ENCODE data around the gene TESK2. TPM values are rescaled to one million over a fixed set of nuclear protein-coding genes. Genes with fewer than 3 reads are reported as not detected.

The TESK2 gene
- total and polyA plus RNA-seq, 7 donors, result 4.3 to 9.2 (median 7.1) TPM

DNA sequence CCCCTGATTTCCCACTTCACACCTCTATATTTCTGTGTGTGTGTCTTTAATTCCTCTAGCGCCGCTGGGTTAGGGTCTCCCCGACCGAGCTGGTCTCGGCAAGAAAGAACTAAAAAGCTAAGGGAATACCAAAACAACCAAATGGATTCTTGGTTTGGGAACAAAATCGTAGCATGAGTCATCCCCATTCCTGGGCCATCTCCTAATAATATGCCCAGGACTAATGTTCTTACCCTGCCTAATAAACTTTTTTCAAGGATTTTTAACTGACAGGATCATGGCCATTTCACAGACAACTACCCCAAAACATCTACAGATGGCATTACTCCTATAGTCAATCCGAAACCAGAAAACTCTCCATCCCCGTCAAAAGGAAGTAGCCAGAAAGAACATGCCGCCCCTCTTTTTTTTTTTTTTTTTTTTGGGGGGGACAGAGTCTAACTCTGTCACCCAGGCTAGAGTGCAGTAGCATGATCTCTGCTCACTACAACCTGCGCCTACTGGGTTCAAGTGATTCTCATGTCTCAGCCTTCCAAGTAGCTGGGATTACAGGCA lies 168.4 kb downstream of the TESK2 start:
- TF ChIP-seq EP300 (IDR thresholded peaks at IDR 0.05) (no peak), POLR2A (IDR thresholded peaks at IDR 0.05) (no peak), POLR2AphosphoS5 (IDR thresholded peaks at IDR 0.05) (no peak)
- TF ChIP-seq, protein P1, sequence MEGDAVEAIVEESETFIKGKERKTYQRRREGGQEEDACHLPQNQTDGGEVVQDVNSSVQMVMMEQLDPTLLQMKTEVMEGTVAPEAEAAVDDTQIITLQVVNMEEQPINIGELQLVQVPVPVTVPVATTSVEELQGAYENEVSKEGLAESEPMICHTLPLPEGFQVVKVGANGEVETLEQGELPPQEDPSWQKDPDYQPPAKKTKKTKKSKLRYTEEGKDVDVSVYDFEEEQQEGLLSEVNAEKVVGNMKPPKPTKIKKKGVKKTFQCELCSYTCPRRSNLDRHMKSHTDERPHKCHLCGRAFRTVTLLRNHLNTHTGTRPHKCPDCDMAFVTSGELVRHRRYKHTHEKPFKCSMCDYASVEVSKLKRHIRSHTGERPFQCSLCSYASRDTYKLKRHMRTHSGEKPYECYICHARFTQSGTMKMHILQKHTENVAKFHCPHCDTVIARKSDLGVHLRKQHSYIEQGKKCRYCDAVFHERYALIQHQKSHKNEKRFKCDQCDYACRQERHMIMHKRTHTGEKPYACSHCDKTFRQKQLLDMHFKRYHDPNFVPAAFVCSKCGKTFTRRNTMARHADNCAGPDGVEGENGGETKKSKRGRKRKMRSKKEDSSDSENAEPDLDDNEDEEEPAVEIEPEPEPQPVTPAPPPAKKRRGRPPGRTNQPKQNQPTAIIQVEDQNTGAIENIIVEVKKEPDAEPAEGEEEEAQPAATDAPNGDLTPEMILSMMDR (IDR thresholded peaks at IDR 0.05), result no peak
- H3K36me3 ChIP-seq, result no peaks in the 10 kb centered on the region
- no peak overlapping the region for H3K27ac ChIP-seq
- 91 to 94% methylated on average over 10 of the region's 10 CpGs for WGBS, 2 donors
- peaks cover 0 to 16% (median 14%) of the 10 kb centered on the region in 4 donors for H3K4me1 ChIP-seq
- H3K27me3 ChIP-seq, result peaks cover 0 to 6% (median 0%) of the 10 kb centered on the region in 3 donors
- no peak overlapping the region for H3K4me3 ChIP-seq
- intact Hi-C loops (cut with DNase I), result no loop called here
- no peaks in the 10 kb centered on the region for H3K9me3 ChIP-seq
- no peak for DNase-seq

DNA sequence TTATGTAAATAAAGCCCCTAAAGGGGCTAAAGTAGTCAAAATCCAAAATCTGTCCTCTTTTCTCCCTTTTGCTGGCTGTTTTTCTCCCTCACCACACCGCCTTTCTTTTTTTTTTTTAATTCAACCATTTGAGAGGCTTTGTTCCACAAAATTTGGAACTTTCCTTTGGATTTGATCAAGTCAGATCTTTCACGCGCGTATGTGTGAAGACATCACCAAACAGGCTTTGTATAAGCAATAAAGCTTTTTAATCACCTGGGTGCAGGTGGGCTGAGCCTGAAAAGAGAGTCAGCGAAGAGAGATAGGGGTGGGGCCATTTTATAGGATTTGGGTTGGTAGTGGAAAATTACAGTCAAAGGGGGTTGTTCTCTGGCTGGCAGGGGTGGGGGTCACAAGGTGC lies 169.5 kb downstream of the TESK2 start:
- intact Hi-C loops (cut with DNase I), result no loop called here
- TF ChIP-seq, protein P1 (IDR thresholded peaks at IDR 0.05), result no peak
- TF ChIP-seq POLR2AphosphoS5 (IDR thresholded peaks at IDR 0.05) (no peak), POLR2A (IDR thresholded peaks at IDR 0.05) (no peak), EP300 (IDR thresholded peaks at IDR 0.05) (no peak)
- H3K4me1 ChIP-seq, result peaks cover 0 to 5% (median 3%) of the 10 kb centered on the region in 4 donors
- no peaks in the 10 kb centered on the region for H3K27me3 ChIP-seq
- no peak overlapping the region for H3K27ac ChIP-seq
- no peaks in the 10 kb centered on the region for H3K36me3 ChIP-seq
- no peak overlapping the region for H3K4me3 ChIP-seq
- DNase-seq, result no peak
- H3K9me3 ChIP-seq, result no peaks in the 10 kb centered on the region
- WGBS, 2 donors, result 43 to 73% methylated on average over 5 of the region's 5 CpGs

DNA sequence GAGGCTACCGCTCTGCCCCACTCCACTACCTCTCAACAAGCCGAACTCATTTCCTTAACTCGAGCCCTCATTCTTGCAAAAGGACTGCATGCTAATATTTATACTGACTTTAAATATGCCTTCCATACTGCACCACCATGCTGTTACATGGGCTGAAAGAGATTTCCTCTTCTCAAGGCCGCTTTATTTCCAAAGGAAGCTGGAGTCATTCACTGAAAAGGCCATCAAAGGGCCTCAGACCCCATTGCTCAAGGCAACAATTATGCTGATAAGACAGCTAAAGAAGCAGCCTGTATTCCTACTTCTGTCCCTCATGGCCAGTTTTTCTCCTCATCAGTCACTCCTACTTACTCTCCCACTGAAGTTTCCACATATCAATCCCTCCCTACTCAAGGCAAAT lies 171.2 kb downstream of the TESK2 start:
- DNase-seq, result no peak
- intact Hi-C loops (cut with DNase I), result no loop called here
- Histone ChIP-seq H3K27ac (no peak overlapping the region), H3K36me3 (no peaks in the 10 kb centered on the region), H3K27me3 (no peaks in the 10 kb centered on the region), H3K4me3 (no peak overlapping the region), H3K4me1 (no peaks in the 10 kb centered on the region), H3K9me3 (no peaks in the 10 kb centered on the region)
- TF ChIP-seq, protein P1 (IDR thresholded peaks at IDR 0.05), result no peak
- TF ChIP-seq POLR2AphosphoS5 (IDR thresholded peaks at IDR 0.05) (no peak), EP300 (IDR thresholded peaks at IDR 0.05) (no peak), POLR2A (IDR thresholded peaks at IDR 0.05) (no peak)
- WGBS, 2 donors, result 91 to 93% methylated on average over 4 of the region's 4 CpGs

DNA sequence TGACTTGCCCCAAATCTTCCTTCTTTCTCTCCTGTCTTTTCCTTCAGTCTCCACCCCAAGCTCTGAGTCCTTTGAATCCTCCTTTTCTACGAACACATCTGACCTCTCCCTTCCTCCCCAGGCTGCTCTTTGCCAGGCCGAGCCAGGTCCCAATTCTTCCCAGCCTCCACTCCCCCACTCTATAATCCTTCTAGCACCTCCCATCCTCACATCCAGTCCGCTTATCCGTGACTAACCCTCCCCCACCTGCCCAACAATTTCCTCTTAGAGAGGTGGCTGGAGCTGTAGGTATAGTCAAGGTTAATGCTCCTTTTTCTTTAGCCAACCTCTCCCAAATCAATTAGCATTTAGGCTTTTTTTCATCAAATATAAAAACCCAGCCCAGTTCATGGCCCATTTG lies 173.8 kb downstream of the TESK2 start:
- Histone ChIP-seq H3K4me1 (no peaks in the 10 kb centered on the region), H3K27ac (no peak overlapping the region), H3K27me3 (no peaks in the 10 kb centered on the region), H3K4me3 (no peak overlapping the region), H3K9me3 (no peaks in the 10 kb centered on the region), H3K36me3 (no peaks in the 10 kb centered on the region)
- no peak for TF ChIP-seq EP300 (IDR thresholded peaks at IDR 0.05)
- TF ChIP-seq, protein P1 (IDR thresholded peaks at IDR 0.05), result no peak
- no peak for TF ChIP-seq POLR2A (IDR thresholded peaks at IDR 0.05)
- no peak for TF ChIP-seq POLR2AphosphoS5 (IDR thresholded peaks at IDR 0.05)
- 79 to 81% methylated on average over 4 of the region's 4 CpGs for WGBS, 2 donors
- no peak for DNase-seq
- intact Hi-C loops (cut with DNase I), result no loop called here

DNA sequence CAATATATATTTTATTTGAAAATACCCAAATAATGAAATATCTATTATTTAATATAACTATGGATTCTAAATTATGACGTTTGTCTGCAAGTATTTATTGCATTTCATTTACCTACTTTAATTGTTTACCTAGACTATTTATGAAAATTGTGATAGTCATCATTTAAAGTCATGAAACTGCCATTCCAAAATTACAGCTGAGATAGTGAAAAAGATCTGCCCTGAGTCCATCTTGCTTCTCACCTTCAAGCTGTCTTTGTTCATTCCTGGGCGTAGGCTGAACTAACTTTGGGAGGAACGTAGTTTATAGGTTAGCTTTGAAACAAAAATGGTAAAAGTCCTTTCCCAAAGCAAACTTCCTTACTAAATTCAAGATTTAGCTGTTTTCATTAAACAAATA lies 176.7 kb downstream of the TESK2 start:
- TF ChIP-seq, protein P1 (IDR thresholded peaks at IDR 0.05), result no peak
- TF ChIP-seq POLR2A (IDR thresholded peaks at IDR 0.05), result no peak
- TF ChIP-seq POLR2AphosphoS5 (IDR thresholded peaks at IDR 0.05), result no peak
- TF ChIP-seq EP300 (IDR thresholded peaks at IDR 0.05), result no peak
- Histone ChIP-seq H3K4me1 (no peaks in the 10 kb centered on the region), H3K36me3 (no peaks in the 10 kb centered on the region), H3K27me3 (no peaks in the 10 kb centered on the region), H3K27ac (no peak overlapping the region), H3K9me3 (no peaks in the 10 kb centered on the region), H3K4me3 (no peak overlapping the region)
- WGBS, 2 donors, result 30 to 80% methylated on average over 3 of the region's 3 CpGs
- no peak for DNase-seq
- intact Hi-C loops (cut with DNase I), result no loop called here

Measured in sigmoid colon (tissue), 7 donors.